Parathyroid adenoma (tissue), 2 donors: Measurements from ENCODE around the gene PRKAR1B.

Experiments used
- H2AFZ ChIP-seq: fragments of 300-600 bp; sonication (generic); one replicate; pipeline ENCODE4 v1.7.0; 2017; ENCODE audit warnings: antibody characterized with exemption, mild to moderate bottlenecking
- H3K27ac ChIP-seq: fragments of 300-600 bp; sonication (generic); one replicate; pipeline ENCODE4 v1.7.0; 2017
- H3K27me3 ChIP-seq: fragments of 300-600 bp; sonication (generic); one replicate; pipeline ENCODE4 v1.7.0; 2017; ENCODE audit warnings: low read length; ENCODE audit not compliant: control insufficient read depth, insufficient read depth
- H3K36me3 ChIP-seq: fragments of 300-600 bp; sonication (generic); one replicate; pipeline ENCODE4 v1.7.0; 2017; ENCODE audit warnings: low read length; ENCODE audit not compliant: control insufficient read depth, insufficient read depth
- H3K4me1 ChIP-seq: fragments of 300-600 bp; sonication (generic); one replicate; pipeline ENCODE4 v1.7.0; 2017; ENCODE audit warnings: control low read depth
- H3K4me2 ChIP-seq: fragments of 300-600 bp; sonication (generic); one replicate; pipeline ENCODE4 v1.7.0; 2017; ENCODE audit warnings: low read length
- H3K4me3 ChIP-seq: fragments of 300-600 bp; sonication (generic); one replicate; pipeline ENCODE4 v1.7.0; 2017; ENCODE audit warnings: low read depth, low read length
- H3K79me2 ChIP-seq: fragments of 300-600 bp; sonication (generic); one replicate; pipeline ENCODE4 v1.7.0; 2017; ENCODE audit warnings: control low read depth
- H3K9ac ChIP-seq: fragments of 300-600 bp; sonication (generic); one replicate; pipeline ENCODE4 v1.7.0; 2017; ENCODE audit warnings: mild to moderate bottlenecking
- H3K9me3 ChIP-seq: fragments of 300-600 bp; sonication (generic); one replicate; pipeline ENCODE4 v1.7.0; 2017; ENCODE audit warnings: low read length; ENCODE audit not compliant: control insufficient read depth
- TF ChIP-seq, protein P1 (sequence below): fragments of 300-600 bp; sonication (generic); IDR thresholded peaks from one replicate; pipeline ENCODE4 v1.7.0; 2017; ENCODE audit warnings: antibody characterized with exemption, mild to moderate bottlenecking
- donor health status: primary hyperparathyroidism.

The PRKAR1B gene

DNA sequence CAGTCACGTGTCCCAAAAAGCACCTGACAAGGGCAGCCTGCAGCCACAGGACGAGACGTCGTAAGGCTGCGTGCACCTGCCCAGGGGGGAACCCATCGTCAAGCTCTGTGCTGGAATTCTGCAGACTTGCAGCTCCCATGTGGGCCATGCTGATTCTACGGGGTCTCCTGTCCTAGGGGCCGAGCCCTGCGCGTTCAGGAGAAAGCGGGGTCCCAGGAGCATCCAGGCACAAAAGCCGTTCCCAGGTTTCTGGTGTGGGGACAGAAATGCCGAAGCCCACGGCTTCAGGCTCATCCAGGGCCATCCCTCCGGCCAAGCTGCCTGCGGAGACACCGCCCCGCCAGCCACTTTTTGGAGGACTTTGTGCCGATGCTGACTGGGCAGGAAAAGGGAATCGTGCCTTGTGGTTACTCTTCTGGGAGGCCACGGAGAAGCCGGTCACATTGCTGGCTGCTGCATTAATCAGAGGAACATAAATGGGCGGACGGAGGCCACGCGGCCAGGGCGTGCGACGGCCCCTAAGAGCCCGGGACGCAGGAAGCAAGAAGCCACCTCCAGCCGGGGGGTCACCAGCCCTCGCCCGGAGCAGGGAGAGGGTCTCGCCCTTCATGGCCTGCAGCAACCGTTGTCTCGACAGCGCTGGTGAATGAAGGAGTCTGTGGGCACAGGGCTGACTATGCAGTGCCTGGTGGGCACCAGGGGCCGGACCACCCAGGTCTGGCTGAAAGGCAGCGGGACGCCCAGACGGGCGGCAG is 144.8 kb downstream of the PRKAR1B start:
- TF ChIP-seq, protein P1, sequence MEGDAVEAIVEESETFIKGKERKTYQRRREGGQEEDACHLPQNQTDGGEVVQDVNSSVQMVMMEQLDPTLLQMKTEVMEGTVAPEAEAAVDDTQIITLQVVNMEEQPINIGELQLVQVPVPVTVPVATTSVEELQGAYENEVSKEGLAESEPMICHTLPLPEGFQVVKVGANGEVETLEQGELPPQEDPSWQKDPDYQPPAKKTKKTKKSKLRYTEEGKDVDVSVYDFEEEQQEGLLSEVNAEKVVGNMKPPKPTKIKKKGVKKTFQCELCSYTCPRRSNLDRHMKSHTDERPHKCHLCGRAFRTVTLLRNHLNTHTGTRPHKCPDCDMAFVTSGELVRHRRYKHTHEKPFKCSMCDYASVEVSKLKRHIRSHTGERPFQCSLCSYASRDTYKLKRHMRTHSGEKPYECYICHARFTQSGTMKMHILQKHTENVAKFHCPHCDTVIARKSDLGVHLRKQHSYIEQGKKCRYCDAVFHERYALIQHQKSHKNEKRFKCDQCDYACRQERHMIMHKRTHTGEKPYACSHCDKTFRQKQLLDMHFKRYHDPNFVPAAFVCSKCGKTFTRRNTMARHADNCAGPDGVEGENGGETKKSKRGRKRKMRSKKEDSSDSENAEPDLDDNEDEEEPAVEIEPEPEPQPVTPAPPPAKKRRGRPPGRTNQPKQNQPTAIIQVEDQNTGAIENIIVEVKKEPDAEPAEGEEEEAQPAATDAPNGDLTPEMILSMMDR, result no peak
- no peaks in the 10 kb centered on the region for H3K9me3 ChIP-seq
- H3K4me3 ChIP-seq, result no peak overlapping the region
- no peaks in the 10 kb centered on the region for H3K36me3 ChIP-seq
- H3K4me2 ChIP-seq, result no peak overlapping the region
- no peaks in the 10 kb centered on the region for H3K27me3 ChIP-seq
- no peak overlapping the region for H2AFZ ChIP-seq
- no peak overlapping the region for H3K27ac ChIP-seq
- no peaks in the 10 kb centered on the region for H3K4me1 ChIP-seq
- H3K9ac ChIP-seq, result no peak overlapping the region
- no peaks in the 10 kb centered on the region for H3K79me2 ChIP-seq

DNA sequence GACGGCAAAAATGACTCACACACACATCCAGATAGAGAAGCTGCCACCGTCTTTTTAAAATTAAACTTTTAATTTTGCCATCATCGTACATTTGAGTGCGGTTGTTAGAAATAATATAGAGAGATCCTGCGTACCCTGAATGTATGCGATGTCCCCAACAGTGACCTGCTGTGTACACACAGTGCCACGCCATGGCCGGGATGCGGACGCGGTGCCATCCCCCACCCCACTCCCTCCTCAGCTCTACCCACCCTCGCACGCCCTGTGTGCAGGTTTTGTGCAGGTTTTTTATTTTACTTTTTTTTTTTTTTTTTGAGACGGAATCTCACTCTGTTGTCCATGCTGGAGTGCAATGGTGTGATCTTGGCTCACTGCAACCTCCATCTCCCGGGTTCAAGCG is 148.7 kb downstream of the PRKAR1B start:
- no peaks in the 10 kb centered on the region for H3K36me3 ChIP-seq
- TF ChIP-seq, protein P1, result no peak

DNA sequence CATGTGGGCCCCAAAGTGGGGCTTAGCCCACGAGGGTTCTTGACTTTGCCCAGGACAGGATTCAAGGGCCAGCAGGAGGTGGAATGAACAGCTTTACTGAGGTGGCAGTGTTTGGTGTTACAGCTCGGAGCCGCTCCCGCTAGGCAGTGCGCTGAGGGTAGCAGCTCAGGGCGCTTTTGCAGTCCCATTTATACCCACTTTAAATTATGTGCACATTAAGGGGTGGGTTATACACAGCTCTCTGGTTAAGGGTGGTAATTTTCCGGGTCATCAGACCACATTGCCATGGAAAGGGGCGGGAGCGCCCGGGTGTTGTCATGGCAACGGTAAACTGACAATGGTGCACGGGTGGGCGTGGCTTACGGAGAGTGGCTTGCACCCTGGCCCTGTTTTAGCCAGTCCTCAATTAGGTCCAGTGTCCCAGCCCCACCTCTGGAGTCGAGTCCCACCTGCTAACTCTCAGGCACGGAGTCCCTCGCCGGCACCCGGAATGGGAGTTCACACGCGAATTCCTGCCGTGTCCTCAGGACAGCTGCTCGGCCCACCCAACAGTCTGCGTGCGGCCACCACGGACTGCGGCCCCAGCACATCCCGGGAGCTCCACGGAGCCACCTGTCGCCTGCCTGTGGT is 149.2 kb downstream of the PRKAR1B start:
- H3K4me3 ChIP-seq, result no peak overlapping the region
- H3K9me3 ChIP-seq, result no peaks in the 10 kb centered on the region
- H3K36me3 ChIP-seq, result no peaks in the 10 kb centered on the region
- H3K79me2 ChIP-seq, result no peaks in the 10 kb centered on the region
- TF ChIP-seq, protein P1, result no peak
- no peak overlapping the region for H3K27ac ChIP-seq
- H3K4me1 ChIP-seq, result no peaks in the 10 kb centered on the region
- no peaks in the 10 kb centered on the region for H3K27me3 ChIP-seq
- no peak overlapping the region for H3K9ac ChIP-seq
- no peak overlapping the region for H2AFZ ChIP-seq
- no peak overlapping the region for H3K4me2 ChIP-seq

More for the DNA sequence above, 148.7 kb downstream of the PRKAR1B start:
- Histone ChIP-seq H3K79me2 (no peaks in the 10 kb centered on the region), H3K27me3 (no peaks in the 10 kb centered on the region), H3K4me2 (no peak overlapping the region), H3K9me3 (no peaks in the 10 kb centered on the region), H3K27ac (no peak overlapping the region), H3K4me1 (no peaks in the 10 kb centered on the region), H3K4me3 (no peak overlapping the region), H2AFZ (no peak overlapping the region), H3K9ac (no peak overlapping the region)

DNA sequence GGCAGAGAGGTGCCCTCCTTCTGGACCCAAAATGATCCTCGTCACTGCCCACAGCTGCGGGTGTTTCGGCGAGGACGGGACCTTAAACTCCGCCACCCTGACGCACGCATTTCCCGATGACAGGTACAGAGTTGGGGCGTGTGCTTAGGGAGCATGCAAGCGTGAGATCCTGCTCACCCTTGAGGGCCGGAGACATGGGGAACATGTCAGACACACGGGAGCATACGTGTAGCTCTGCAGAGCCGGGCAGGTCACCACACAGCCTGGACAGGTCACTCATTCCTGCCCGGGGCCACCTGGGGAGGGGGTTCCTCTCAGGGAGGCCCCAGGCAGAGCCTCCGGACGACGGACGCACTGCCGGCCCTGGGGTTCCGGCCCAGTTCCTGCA is 149.8 kb downstream of the PRKAR1B start:
- Histone ChIP-seq H3K27ac (no peak overlapping the region), H3K79me2 (no peaks in the 10 kb centered on the region), H3K27me3 (no peaks in the 10 kb centered on the region), H3K9ac (no peak overlapping the region), H3K4me2 (no peak overlapping the region), H2AFZ (no peak overlapping the region), H3K4me1 (no peaks in the 10 kb centered on the region), H3K4me3 (no peak overlapping the region), H3K36me3 (no peaks in the 10 kb centered on the region), H3K9me3 (no peaks in the 10 kb centered on the region)
- TF ChIP-seq, protein P1, result no peak
